ENCODE data around the gene CLMP. TPM values are rescaled to one million over a fixed set of nuclear protein-coding genes. Genes with fewer than 3 reads are reported as not detected.

Gene CLMP
- total and polyA plus RNA-seq, 4 donors = 0.12 to 1.3 (median 0.35) TPM

DNA sequence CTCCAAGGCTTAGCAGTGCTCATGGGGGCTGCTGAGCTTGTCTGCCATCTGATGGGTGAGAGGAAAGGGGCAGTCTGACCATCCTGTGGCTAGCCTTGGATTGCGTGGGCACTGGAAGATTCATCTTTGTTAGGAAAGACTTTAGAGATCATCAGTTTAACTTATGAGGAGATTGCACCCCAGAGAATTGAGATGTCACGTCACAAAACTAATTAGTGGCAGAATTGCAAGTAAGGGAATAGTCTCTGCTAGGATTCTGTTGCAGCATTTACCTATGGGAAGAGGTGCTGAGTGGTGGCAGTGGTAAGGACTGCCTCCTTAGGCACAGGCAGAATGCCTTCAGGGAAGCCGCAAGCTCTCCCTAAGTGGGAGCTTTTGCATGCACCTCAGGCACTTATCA, 90.4 kb downstream of the CLMP start:
- no peak for DNase-seq (ENCODE audit: low spot score)
- 93% methylated on average over 3 of the region's 3 CpGs for WGBS
- H3K9me3 ChIP-seq (ENCODE audit: control insufficient read depth in 4 of 4, low read length in 3 of 4) = no peaks in the 10 kb centered on the region
- no peak overlapping the region for H3K9ac ChIP-seq (ENCODE audit: low read depth in 1 of 2, low read length in 2 of 2)
- no peak overlapping the region for H3K27ac ChIP-seq (ENCODE audit: low read depth in 1 of 2, low read length in 2 of 2)
- H3K27me3 ChIP-seq (ENCODE audit: control insufficient read depth in 4 of 4, insufficient read depth in 4 of 4, low read length in 3 of 4) = peaks cover 0 to 2% (median 0%) of the 10 kb centered on the region in 4 donors
- H3K36me3 ChIP-seq (ENCODE audit: control insufficient read depth in 4 of 4, insufficient read depth in 3 of 4, low read depth in 1 of 4, low read length in 3 of 4) = no peaks in the 10 kb centered on the region
- TF ChIP-seq HNF4A (conservative IDR thresholded peaks at IDR 0.05) = no peak
- TF ChIP-seq, protein P1, sequence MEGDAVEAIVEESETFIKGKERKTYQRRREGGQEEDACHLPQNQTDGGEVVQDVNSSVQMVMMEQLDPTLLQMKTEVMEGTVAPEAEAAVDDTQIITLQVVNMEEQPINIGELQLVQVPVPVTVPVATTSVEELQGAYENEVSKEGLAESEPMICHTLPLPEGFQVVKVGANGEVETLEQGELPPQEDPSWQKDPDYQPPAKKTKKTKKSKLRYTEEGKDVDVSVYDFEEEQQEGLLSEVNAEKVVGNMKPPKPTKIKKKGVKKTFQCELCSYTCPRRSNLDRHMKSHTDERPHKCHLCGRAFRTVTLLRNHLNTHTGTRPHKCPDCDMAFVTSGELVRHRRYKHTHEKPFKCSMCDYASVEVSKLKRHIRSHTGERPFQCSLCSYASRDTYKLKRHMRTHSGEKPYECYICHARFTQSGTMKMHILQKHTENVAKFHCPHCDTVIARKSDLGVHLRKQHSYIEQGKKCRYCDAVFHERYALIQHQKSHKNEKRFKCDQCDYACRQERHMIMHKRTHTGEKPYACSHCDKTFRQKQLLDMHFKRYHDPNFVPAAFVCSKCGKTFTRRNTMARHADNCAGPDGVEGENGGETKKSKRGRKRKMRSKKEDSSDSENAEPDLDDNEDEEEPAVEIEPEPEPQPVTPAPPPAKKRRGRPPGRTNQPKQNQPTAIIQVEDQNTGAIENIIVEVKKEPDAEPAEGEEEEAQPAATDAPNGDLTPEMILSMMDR (IDR thresholded peaks at IDR 0.05; ENCODE audit: low read depth, low read length, missing input control) = no peak
- no peak overlapping the region for H3K4me3 ChIP-seq (ENCODE audit: low read depth in 1 of 3, low read length in 3 of 3)
- H3K4me1 ChIP-seq (ENCODE audit: control insufficient read depth in 4 of 4, insufficient read depth in 4 of 4, low read length in 3 of 4) = no peaks in the 10 kb centered on the region

DNA sequence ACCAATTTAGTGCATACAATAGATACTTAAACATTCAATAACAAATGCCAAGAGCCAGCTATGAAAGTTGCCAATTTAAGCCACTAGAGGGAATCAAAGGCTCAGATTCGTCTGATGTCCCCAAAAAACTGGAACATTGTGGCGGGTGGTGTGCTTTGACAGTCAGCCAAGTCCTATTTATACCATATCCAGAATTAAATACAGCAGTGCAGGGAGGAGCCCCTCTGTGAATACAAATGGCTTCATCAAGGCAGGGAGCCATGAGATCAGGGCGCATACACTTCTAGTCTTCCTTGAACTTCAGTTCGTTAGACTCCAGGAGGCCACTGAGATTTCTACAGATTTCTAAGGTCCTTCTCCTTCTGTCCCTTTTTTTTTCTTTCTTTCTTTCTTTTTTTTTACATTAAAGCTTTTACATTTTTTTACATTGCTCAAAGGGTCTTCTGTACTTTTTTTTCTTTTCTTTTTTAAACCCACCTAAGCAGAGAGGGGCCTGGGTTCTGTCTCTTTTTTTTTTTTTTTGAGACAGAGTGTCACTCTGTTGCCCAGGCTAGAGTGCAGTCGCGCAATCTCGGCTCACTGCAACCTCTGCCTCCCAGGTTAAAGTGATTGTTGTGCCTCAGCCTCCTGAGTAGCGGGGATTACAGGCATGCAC, 91.6 kb downstream of the CLMP start:
- H3K36me3 ChIP-seq (ENCODE audit: control insufficient read depth in 4 of 4, insufficient read depth in 3 of 4, low read depth in 1 of 4, low read length in 3 of 4) = no peaks in the 10 kb centered on the region
- peak; percentile 31 to 33 for TF ChIP-seq RXRA (IDR thresholded peaks at IDR 0.05)
- TF ChIP-seq, protein P1 (IDR thresholded peaks at IDR 0.05; ENCODE audit: low read depth, low read length, missing input control) = peak; percentile 61
- peak; percentile 18 for TF ChIP-seq SP1 (IDR thresholded peaks at IDR 0.05)
- no peak for TF ChIP-seq HNF4A (conservative IDR thresholded peaks at IDR 0.05)
- peak; percentile 76 to 81 for TF ChIP-seq RAD21 (IDR thresholded peaks at IDR 0.05)
- TF ChIP-seq HNF4G (IDR thresholded peaks at IDR 0.05) = no peak
- WGBS = 64% methylated on average over 8 of the region's 8 CpGs
- H3K4me3 ChIP-seq (ENCODE audit: low read depth in 1 of 3, low read length in 3 of 3) = no peak overlapping the region
- DNase-seq (ENCODE audit: low spot score) = no peak
- no peaks in the 10 kb centered on the region for H3K9me3 ChIP-seq (ENCODE audit: control insufficient read depth in 4 of 4, low read length in 3 of 4)
- H3K9ac ChIP-seq (ENCODE audit: low read depth in 1 of 2, low read length in 2 of 2) = peak overlapping the region in 1 of 2 donors; percentile 39
- H3K27ac ChIP-seq (ENCODE audit: low read depth in 1 of 2, low read length in 2 of 2) = no peak overlapping the region
- H3K27me3 ChIP-seq (ENCODE audit: control insufficient read depth in 4 of 4, insufficient read depth in 4 of 4, low read length in 3 of 4) = peaks cover 0 to 2% (median 0%) of the 10 kb centered on the region in 4 donors
- no peaks in the 10 kb centered on the region for H3K4me1 ChIP-seq (ENCODE audit: control insufficient read depth in 4 of 4, insufficient read depth in 4 of 4, low read length in 3 of 4)

DNA sequence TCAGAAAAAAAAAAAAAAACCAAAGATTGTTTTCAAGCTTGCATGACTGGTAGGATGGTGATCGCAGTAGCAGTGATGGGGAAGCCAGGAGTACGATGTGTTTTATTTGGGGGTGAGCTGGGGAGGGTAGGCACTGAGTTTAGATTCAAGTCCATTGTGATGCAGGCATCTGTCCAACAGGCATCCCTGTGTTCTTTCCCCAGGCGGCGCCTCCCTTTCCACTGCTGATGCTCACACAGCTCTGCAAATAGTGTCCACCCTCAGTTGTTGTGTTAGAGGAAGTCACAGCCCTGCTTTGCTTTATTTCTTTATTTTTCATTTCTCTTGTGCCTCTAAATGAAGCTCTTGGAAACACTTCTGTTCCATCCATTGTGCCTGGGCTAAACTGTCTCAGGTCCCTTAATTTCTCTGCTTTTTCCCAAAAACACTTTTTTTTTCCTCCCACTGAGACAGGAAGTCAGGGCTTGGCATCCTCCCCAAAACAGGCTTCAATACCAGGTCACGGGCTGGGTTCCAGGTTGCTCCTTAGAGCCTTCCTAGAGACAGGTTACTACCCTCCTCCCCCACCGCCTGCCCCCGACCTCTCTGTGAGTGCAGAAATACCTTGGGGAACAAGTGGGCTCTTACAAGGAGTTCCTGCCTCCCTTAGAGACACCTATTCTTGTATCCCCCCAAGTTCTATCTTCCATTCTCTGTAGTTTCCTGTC, 94.5 kb downstream of the CLMP start:
- WGBS = 76% methylated on average over 7 of the region's 7 CpGs
- no peak for DNase-seq (ENCODE audit: low spot score)
- no peak for TF ChIP-seq TAF1 (conservative IDR thresholded peaks at IDR 0.05)
- TF ChIP-seq, protein P2, sequence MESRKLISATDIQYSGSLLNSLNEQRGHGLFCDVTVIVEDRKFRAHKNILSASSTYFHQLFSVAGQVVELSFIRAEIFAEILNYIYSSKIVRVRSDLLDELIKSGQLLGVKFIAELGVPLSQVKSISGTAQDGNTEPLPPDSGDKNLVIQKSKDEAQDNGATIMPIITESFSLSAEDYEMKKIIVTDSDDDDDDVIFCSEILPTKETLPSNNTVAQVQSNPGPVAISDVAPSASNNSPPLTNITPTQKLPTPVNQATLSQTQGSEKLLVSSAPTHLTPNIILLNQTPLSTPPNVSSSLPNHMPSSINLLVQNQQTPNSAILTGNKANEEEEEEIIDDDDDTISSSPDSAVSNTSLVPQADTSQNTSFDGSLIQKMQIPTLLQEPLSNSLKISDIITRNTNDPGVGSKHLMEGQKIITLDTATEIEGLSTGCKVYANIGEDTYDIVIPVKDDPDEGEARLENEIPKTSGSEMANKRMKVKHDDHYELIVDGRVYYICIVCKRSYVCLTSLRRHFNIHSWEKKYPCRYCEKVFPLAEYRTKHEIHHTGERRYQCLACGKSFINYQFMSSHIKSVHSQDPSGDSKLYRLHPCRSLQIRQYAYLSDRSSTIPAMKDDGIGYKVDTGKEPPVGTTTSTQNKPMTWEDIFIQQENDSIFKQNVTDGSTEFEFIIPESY (IDR thresholded peaks at IDR 0.05) = no peak
- no peak for TF ChIP-seq YY1 (IDR thresholded peaks at IDR 0.05)
- TF ChIP-seq SP1 (IDR thresholded peaks at IDR 0.05) = no peak
- TF ChIP-seq JUND (IDR thresholded peaks at IDR 0.05) = no peak
- TF ChIP-seq, protein P3, sequence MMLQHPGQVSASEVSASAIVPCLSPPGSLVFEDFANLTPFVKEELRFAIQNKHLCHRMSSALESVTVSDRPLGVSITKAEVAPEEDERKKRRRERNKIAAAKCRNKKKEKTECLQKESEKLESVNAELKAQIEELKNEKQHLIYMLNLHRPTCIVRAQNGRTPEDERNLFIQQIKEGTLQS (IDR thresholded peaks at IDR 0.05) = no peak
- TF ChIP-seq, protein P4, sequence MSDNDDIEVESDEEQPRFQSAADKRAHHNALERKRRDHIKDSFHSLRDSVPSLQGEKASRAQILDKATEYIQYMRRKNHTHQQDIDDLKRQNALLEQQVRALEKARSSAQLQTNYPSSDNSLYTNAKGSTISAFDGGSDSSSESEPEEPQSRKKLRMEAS (IDR thresholded peaks at IDR 0.05) = no peak
- no peak for TF ChIP-seq RAD21 (IDR thresholded peaks at IDR 0.05)
- no peak for TF ChIP-seq HNF4G (IDR thresholded peaks at IDR 0.05)
- TF ChIP-seq RXRA (IDR thresholded peaks at IDR 0.05) = no peak
- no peak for TF ChIP-seq EGR1 (IDR thresholded peaks at IDR 0.05; ENCODE audit: low read depth in 2 of 2)
- no peak for TF ChIP-seq FOXA1 (IDR thresholded peaks at IDR 0.05)
- no peak for TF ChIP-seq NR2F2 (IDR thresholded peaks at IDR 0.05)
- TF ChIP-seq, protein P5, sequence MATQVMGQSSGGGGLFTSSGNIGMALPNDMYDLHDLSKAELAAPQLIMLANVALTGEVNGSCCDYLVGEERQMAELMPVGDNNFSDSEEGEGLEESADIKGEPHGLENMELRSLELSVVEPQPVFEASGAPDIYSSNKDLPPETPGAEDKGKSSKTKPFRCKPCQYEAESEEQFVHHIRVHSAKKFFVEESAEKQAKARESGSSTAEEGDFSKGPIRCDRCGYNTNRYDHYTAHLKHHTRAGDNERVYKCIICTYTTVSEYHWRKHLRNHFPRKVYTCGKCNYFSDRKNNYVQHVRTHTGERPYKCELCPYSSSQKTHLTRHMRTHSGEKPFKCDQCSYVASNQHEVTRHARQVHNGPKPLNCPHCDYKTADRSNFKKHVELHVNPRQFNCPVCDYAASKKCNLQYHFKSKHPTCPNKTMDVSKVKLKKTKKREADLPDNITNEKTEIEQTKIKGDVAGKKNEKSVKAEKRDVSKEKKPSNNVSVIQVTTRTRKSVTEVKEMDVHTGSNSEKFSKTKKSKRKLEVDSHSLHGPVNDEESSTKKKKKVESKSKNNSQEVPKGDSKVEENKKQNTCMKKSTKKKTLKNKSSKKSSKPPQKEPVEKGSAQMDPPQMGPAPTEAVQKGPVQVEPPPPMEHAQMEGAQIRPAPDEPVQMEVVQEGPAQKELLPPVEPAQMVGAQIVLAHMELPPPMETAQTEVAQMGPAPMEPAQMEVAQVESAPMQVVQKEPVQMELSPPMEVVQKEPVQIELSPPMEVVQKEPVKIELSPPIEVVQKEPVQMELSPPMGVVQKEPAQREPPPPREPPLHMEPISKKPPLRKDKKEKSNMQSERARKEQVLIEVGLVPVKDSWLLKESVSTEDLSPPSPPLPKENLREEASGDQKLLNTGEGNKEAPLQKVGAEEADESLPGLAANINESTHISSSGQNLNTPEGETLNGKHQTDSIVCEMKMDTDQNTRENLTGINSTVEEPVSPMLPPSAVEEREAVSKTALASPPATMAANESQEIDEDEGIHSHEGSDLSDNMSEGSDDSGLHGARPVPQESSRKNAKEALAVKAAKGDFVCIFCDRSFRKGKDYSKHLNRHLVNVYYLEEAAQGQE (IDR thresholded peaks at IDR 0.05) = no peak

More for the DNA sequence above, 94.5 kb downstream of the CLMP start:
- Histone ChIP-seq H3K4me1 (ENCODE audit: control insufficient read depth in 4 of 4, insufficient read depth in 4 of 4, low read length in 3 of 4) (no peaks in the 10 kb centered on the region), H3K4me3 (ENCODE audit: low read depth in 1 of 3, low read length in 3 of 3) (no peak overlapping the region), H3K27ac (ENCODE audit: low read depth in 1 of 2, low read length in 2 of 2) (peak overlapping the region in 1 of 2 donors; percentile 25), H3K9ac (ENCODE audit: low read depth in 1 of 2, low read length in 2 of 2) (no peak overlapping the region), H3K36me3 (ENCODE audit: control insufficient read depth in 4 of 4, insufficient read depth in 3 of 4, low read depth in 1 of 4, low read length in 3 of 4) (no peaks in the 10 kb centered on the region), H3K9me3 (ENCODE audit: control insufficient read depth in 4 of 4, low read length in 3 of 4) (no peaks in the 10 kb centered on the region), H3K27me3 (ENCODE audit: control insufficient read depth in 4 of 4, insufficient read depth in 4 of 4, low read length in 3 of 4) (peaks cover 0 to 3% (median 0%) of the 10 kb centered on the region in 4 donors)
